ENCODE results near the gene GUCY2D.

DNA sequence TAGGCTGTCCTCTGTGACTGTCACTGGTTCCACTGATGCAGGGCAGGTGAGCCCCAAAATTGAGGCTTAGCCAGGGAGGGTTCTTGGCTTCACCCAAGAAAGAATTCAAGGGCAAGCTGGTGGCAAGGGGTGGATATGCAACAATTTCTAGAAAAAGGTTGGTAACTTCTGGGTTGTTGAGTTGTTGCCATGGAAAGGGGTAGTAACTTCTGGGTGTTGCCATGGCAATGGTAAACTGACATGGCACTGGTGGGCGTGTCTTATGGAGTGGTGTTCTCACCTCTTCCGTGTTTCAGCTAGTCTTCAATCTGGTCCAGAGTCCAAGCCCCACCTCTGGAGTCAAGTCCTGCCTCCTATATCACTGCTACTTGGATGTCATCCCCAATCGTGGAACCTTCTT lies 9.5 kb upstream of the GUCY2D start:
- TF ChIP-seq, protein P1, sequence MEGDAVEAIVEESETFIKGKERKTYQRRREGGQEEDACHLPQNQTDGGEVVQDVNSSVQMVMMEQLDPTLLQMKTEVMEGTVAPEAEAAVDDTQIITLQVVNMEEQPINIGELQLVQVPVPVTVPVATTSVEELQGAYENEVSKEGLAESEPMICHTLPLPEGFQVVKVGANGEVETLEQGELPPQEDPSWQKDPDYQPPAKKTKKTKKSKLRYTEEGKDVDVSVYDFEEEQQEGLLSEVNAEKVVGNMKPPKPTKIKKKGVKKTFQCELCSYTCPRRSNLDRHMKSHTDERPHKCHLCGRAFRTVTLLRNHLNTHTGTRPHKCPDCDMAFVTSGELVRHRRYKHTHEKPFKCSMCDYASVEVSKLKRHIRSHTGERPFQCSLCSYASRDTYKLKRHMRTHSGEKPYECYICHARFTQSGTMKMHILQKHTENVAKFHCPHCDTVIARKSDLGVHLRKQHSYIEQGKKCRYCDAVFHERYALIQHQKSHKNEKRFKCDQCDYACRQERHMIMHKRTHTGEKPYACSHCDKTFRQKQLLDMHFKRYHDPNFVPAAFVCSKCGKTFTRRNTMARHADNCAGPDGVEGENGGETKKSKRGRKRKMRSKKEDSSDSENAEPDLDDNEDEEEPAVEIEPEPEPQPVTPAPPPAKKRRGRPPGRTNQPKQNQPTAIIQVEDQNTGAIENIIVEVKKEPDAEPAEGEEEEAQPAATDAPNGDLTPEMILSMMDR (conservative IDR thresholded peaks at IDR 0.05; ENCODE audit: low read length): no peak
- TF ChIP-seq EZH2phosphoT487 (IDR thresholded peaks at IDR 0.05; ENCODE audit: borderline replicate concordance): no peak

All from Loucy (cell line).